ENCODE results near the gene RPL5.

The RPL5 gene

GRCh38 chr1:92853299-92853698, 21.5 kb downstream of the RPL5 start:
- H3K9me3 ChIP-seq (ENCODE audit: control insufficient read depth, low read length), result peaks cover 4% of the 10 kb centered on the region
- no peak for DNase-seq
- H3K9ac ChIP-seq (ENCODE audit: low read length), result no peak overlapping the region
- H3K4me2 ChIP-seq (ENCODE audit: low read length, poor library complexity, severe bottlenecking), result no peak overlapping the region
- no CpG with 5 or more reads among the region's 2 CpGs for WGBS
- H3K4me1 ChIP-seq (ENCODE audit: control insufficient read depth, insufficient read depth, low read depth, low read length), result no peaks in the 10 kb centered on the region
- no peak overlapping the region for H3K4me3 ChIP-seq (ENCODE audit: insufficient read depth in 1 of 2, low read depth in 1 of 2, low read length in 2 of 2)
- H3K14ac ChIP-seq (ENCODE audit: low read length in 2 of 2), result no peak overlapping the region
- H3K18ac ChIP-seq (ENCODE audit: low read depth in 1 of 2, low read length in 2 of 2), result no peak overlapping the region
- H2BK15ac ChIP-seq (ENCODE audit: low read depth, poor library complexity, severe bottlenecking), result no peak overlapping the region
- H2BK12ac ChIP-seq (ENCODE audit: low read length in 2 of 2), result no peak overlapping the region
- no peak overlapping the region for H3K4ac ChIP-seq (ENCODE audit: low read depth in 1 of 2, low read length in 2 of 2)
- no peak overlapping the region for H2BK5ac ChIP-seq (ENCODE audit: low read depth, low read length, poor library complexity, severe bottlenecking)
- no peak overlapping the region for H4K8ac ChIP-seq (ENCODE audit: low read length)
- no peak overlapping the region for H2AFZ ChIP-seq (ENCODE audit: low read depth, low read length)
- no peaks in the 10 kb centered on the region for H3K27me3 ChIP-seq (ENCODE audit: control insufficient read depth in 1 of 2, insufficient read depth in 1 of 2, low read length in 2 of 2)
- H2BK120ac ChIP-seq (ENCODE audit: low read depth, low read length), result no peak overlapping the region
- H3K36me3 ChIP-seq (ENCODE audit: control insufficient read depth in 1 of 2, insufficient read depth in 2 of 2, low read depth in 1 of 2, low read length in 2 of 2), result no peaks in the 10 kb centered on the region
- H4K91ac ChIP-seq (ENCODE audit: low read length), result no peak overlapping the region
- no peak overlapping the region for H3K23ac ChIP-seq (ENCODE audit: low read length in 2 of 2)
- no peaks in the 10 kb centered on the region for H3K79me1 ChIP-seq (replicated peaks; ENCODE audit: low read length, poor library complexity, severe bottlenecking)
- H2AK5ac ChIP-seq (ENCODE audit: low read length, severe bottlenecking), result no peak overlapping the region
- no peak overlapping the region for H3K27ac ChIP-seq (ENCODE audit: low read length, poor library complexity, severe bottlenecking)

- H2AFZ ChIP-seq (ENCODE audit: low read depth, low read length), result no peak overlapping the region
- no peak overlapping the region for H3K14ac ChIP-seq (ENCODE audit: low read length in 2 of 2)
- H3K36me3 ChIP-seq (ENCODE audit: control insufficient read depth in 1 of 2, insufficient read depth in 2 of 2, low read depth in 1 of 2, low read length in 2 of 2), result no peaks in the 10 kb centered on the region
- H2BK5ac ChIP-seq (ENCODE audit: low read depth, low read length, poor library complexity, severe bottlenecking), result no peak overlapping the region
- H3K4me3 ChIP-seq (ENCODE audit: insufficient read depth in 1 of 2, low read depth in 1 of 2, low read length in 2 of 2), result no peak overlapping the region
- no peak overlapping the region for H3K9ac ChIP-seq (ENCODE audit: low read length)
- H4K8ac ChIP-seq (ENCODE audit: low read length), result no peak overlapping the region
- no peaks in the 10 kb centered on the region for H3K79me1 ChIP-seq (replicated peaks; ENCODE audit: low read length, poor library complexity, severe bottlenecking)
- H3K27me3 ChIP-seq (ENCODE audit: control insufficient read depth in 1 of 2, insufficient read depth in 1 of 2, low read length in 2 of 2), result no peaks in the 10 kb centered on the region
- H3K27ac ChIP-seq (ENCODE audit: low read length, poor library complexity, severe bottlenecking), result no peak overlapping the region
- H3K4ac ChIP-seq (ENCODE audit: low read depth in 1 of 2, low read length in 2 of 2), result no peak overlapping the region
- H2AK5ac ChIP-seq (ENCODE audit: low read length, severe bottlenecking), result no peak overlapping the region
- H3K4me1 ChIP-seq (ENCODE audit: control insufficient read depth, insufficient read depth, low read depth, low read length), result no peaks in the 10 kb centered on the region
- no peak overlapping the region for H3K18ac ChIP-seq (ENCODE audit: low read depth in 1 of 2, low read length in 2 of 2)
- no peak overlapping the region for H3K4me2 ChIP-seq (ENCODE audit: low read length, poor library complexity, severe bottlenecking)
- peaks cover 4% of the 10 kb centered on the region for H3K9me3 ChIP-seq (ENCODE audit: control insufficient read depth, low read length)
- no peak overlapping the region for H4K91ac ChIP-seq (ENCODE audit: low read length)
- DNase-seq, result no peak
- H2BK120ac ChIP-seq (ENCODE audit: low read depth, low read length), result no peak overlapping the region
- H2BK12ac ChIP-seq (ENCODE audit: low read length in 2 of 2), result no peak overlapping the region
- H2BK15ac ChIP-seq (ENCODE audit: low read depth, poor library complexity, severe bottlenecking), result no peak overlapping the region
- H3K23ac ChIP-seq (ENCODE audit: low read length in 2 of 2), result no peak overlapping the region
These were observed 22.4 kb downstream of the RPL5 start for GRCh38 chr1:92854101-92854785.

- H4K8ac ChIP-seq (ENCODE audit: low read length), result no peak overlapping the region
- H3K18ac ChIP-seq (ENCODE audit: low read depth in 1 of 2, low read length in 2 of 2), result no peak overlapping the region
- no peak for DNase-seq
- no peak overlapping the region for H2AK5ac ChIP-seq (ENCODE audit: low read length, severe bottlenecking)
- no peak overlapping the region for H3K4me2 ChIP-seq (ENCODE audit: low read length, poor library complexity, severe bottlenecking)
- H3K4ac ChIP-seq (ENCODE audit: low read depth in 1 of 2, low read length in 2 of 2), result no peak overlapping the region
- no peaks in the 10 kb centered on the region for H3K79me1 ChIP-seq (replicated peaks; ENCODE audit: low read length, poor library complexity, severe bottlenecking)
- H2BK12ac ChIP-seq (ENCODE audit: low read length in 2 of 2), result no peak overlapping the region
- no peak overlapping the region for H2AFZ ChIP-seq (ENCODE audit: low read depth, low read length)
- H3K9me3 ChIP-seq (ENCODE audit: control insufficient read depth, low read length), result peaks cover 4% of the 10 kb centered on the region
- no peak overlapping the region for H3K23ac ChIP-seq (ENCODE audit: low read length in 2 of 2)
- no peak overlapping the region for H3K27ac ChIP-seq (ENCODE audit: low read length, poor library complexity, severe bottlenecking)
- H2BK120ac ChIP-seq (ENCODE audit: low read depth, low read length), result no peak overlapping the region
- no peaks in the 10 kb centered on the region for H3K4me1 ChIP-seq (ENCODE audit: control insufficient read depth, insufficient read depth, low read depth, low read length)
- H2BK15ac ChIP-seq (ENCODE audit: low read depth, poor library complexity, severe bottlenecking), result no peak overlapping the region
- no peaks in the 10 kb centered on the region for H3K27me3 ChIP-seq (ENCODE audit: control insufficient read depth in 1 of 2, insufficient read depth in 1 of 2, low read length in 2 of 2)
- 82% methylated on average over 4 of the region's 4 CpGs for WGBS
- no peak overlapping the region for H3K9ac ChIP-seq (ENCODE audit: low read length)
- no peak overlapping the region for H4K91ac ChIP-seq (ENCODE audit: low read length)
- no peak overlapping the region for H2BK5ac ChIP-seq (ENCODE audit: low read depth, low read length, poor library complexity, severe bottlenecking)
- H3K14ac ChIP-seq (ENCODE audit: low read length in 2 of 2), result no peak overlapping the region
- no peaks in the 10 kb centered on the region for H3K36me3 ChIP-seq (ENCODE audit: control insufficient read depth in 1 of 2, insufficient read depth in 2 of 2, low read depth in 1 of 2, low read length in 2 of 2)
- H3K4me3 ChIP-seq (ENCODE audit: insufficient read depth in 1 of 2, low read depth in 1 of 2, low read length in 2 of 2), result no peak overlapping the region
These were observed 23.4 kb downstream of the RPL5 start for GRCh38 chr1:92855236-92855635.

GRCh38 chr1:92857817-92858216, 26.0 kb downstream of the RPL5 start:
- Histone ChIP-seq H2AFZ (ENCODE audit: low read depth, low read length) (no peak overlapping the region), H3K9me3 (ENCODE audit: control insufficient read depth, low read length) (peaks cover 4% of the 10 kb centered on the region), H3K23ac (ENCODE audit: low read length in 2 of 2) (no peak overlapping the region), H4K91ac (ENCODE audit: low read length) (no peak overlapping the region), H2BK12ac (ENCODE audit: low read length in 2 of 2) (no peak overlapping the region), H3K36me3 (ENCODE audit: control insufficient read depth in 1 of 2, insufficient read depth in 2 of 2, low read depth in 1 of 2, low read length in 2 of 2) (no peaks in the 10 kb centered on the region), H3K27ac (ENCODE audit: low read length, poor library complexity, severe bottlenecking) (no peak overlapping the region), H3K18ac (ENCODE audit: low read depth in 1 of 2, low read length in 2 of 2) (no peak overlapping the region), H3K4me2 (ENCODE audit: low read length, poor library complexity, severe bottlenecking) (no peak overlapping the region), H3K4me1 (ENCODE audit: control insufficient read depth, insufficient read depth, low read depth, low read length) (no peaks in the 10 kb centered on the region), H2AK5ac (ENCODE audit: low read length, severe bottlenecking) (no peak overlapping the region), H3K4me3 (ENCODE audit: insufficient read depth in 1 of 2, low read depth in 1 of 2, low read length in 2 of 2) (no peak overlapping the region), H3K79me1 (replicated peaks; ENCODE audit: low read length, poor library complexity, severe bottlenecking) (no peaks in the 10 kb centered on the region), H3K27me3 (ENCODE audit: control insufficient read depth in 1 of 2, insufficient read depth in 1 of 2, low read length in 2 of 2) (no peaks in the 10 kb centered on the region), H2BK15ac (ENCODE audit: low read depth, poor library complexity, severe bottlenecking) (no peak overlapping the region), H3K14ac (ENCODE audit: low read length in 2 of 2) (no peak overlapping the region), H3K9ac (ENCODE audit: low read length) (no peak overlapping the region), H4K8ac (ENCODE audit: low read length) (no peak overlapping the region), H2BK120ac (ENCODE audit: low read depth, low read length) (no peak overlapping the region), H3K4ac (ENCODE audit: low read depth in 1 of 2, low read length in 2 of 2) (no peak overlapping the region), H2BK5ac (ENCODE audit: low read depth, low read length, poor library complexity, severe bottlenecking) (no peak overlapping the region)
- DNase-seq, result no peak
- WGBS, result 92% methylated on average over 4 of the region's 5 CpGs
